T-cell (primary cell): ENCODE results near the gene MYBPHL. TPM values are rescaled to one million over a fixed set of nuclear protein-coding genes. Genes with fewer than 3 reads are reported as not detected.

Experiments used
- ATAC-seq, 4 experiments: fragments of 200-7000 bp in 3 of 4; fragments of 150-1000 bp in 1 of 4; cut with Tn5 transposase; replicated peaks in 1 of 4; 1 replicate in 3 of 4; 2 replicates in 1 of 4; pipeline ENCODE4 v1.10.0; 2021; ENCODE audit warnings: moderate library complexity in 3 of 4, mild to moderate bottlenecking in 2 of 4, moderate number of reproducible peaks in 1 of 4
- CTCF ChIA-PET, 2 donors: fragments of 300-600 bp; sonication (Branson Sonifier 250); formaldehyde crosslinking; loops; one replicate each; lab custom pipeline; 2022; ENCODE audit warnings: antibody characterized with exemption in 2 of 2; lab: Charles Lee
- POLR2A ChIA-PET, 2 donors: fragments of 300-600 bp; sonication (Branson Sonifier 250); formaldehyde crosslinking; loops; one replicate each; lab custom pipeline; 2022; ENCODE audit warnings: antibody characterized with exemption in 2 of 2; lab: Charles Lee
- DNase-seq, 35 experiments: peaks; one replicate each; pipeline versions ENCODE4 v3.0.0 to v3.0.0-alpha.2; 2013 to 2023
- H3K27ac ChIP-seq: one replicate; pipeline ENCODE4 v1.5.1; 2013; ENCODE audit warnings: low read length
- H3K27me3 ChIP-seq, 2 experiments: replicated peaks in 1 of 2; 1 replicate in 1 of 2; 2 replicates in 1 of 2; pipeline versions ENCODE4 v1.6.1 to v1.7.0; 2013; ENCODE audit warnings: low read length in 1 of 2, mixed read lengths in 1 of 2; ENCODE audit not compliant: control insufficient read depth in 2 of 2, insufficient read depth in 2 of 2; ENCODE audit errors: extremely low read depth in 1 of 2
- H3K36me3 ChIP-seq, 2 donors: 1 replicate in 1 of 2; 2 replicates in 1 of 2; pipeline versions ENCODE4 v1.6.1 to v1.7.0; 2013; ENCODE audit warnings: low read length in 1 of 2; ENCODE audit not compliant: control insufficient read depth in 2 of 2, insufficient read depth in 1 of 2; ENCODE audit errors: extremely low read depth in 1 of 2
- H3K4me1 ChIP-seq, 2 experiments: 1 replicate in 1 of 2; 2 replicates in 1 of 2; pipeline versions ENCODE4 v1.6.1 to v1.7.0; 2013; ENCODE audit warnings: low read length in 2 of 2, mixed read lengths in 1 of 2; ENCODE audit not compliant: insufficient read depth in 2 of 2, control insufficient read depth in 1 of 2; ENCODE audit errors: extremely low read depth in 1 of 2
- H3K4me3 ChIP-seq, 2 donors: 1 replicate in 1 of 2; 2 replicates in 1 of 2; pipeline versions ENCODE4 v1.5.1 to v1.7.0; 2013; ENCODE audit warnings: mild to moderate bottlenecking in 2 of 2, low read length in 1 of 2, moderate library complexity in 1 of 2; ENCODE audit not compliant: control insufficient read depth in 1 of 2; ENCODE audit errors: extremely low read depth in 1 of 2
- H3K9me3 ChIP-seq: 2 replicates; pipeline ENCODE4 v1.7.0; 2013
- H3K27ac Mint-ChIP-seq, 2 donors: one replicate each; pipeline ENCODE4 v1.8.0; 2020 to 2021; ENCODE audit warnings: mild to moderate bottlenecking in 2 of 2, mixed read lengths in 2 of 2
- H3K27me3 Mint-ChIP-seq, 2 donors: one replicate each; pipeline ENCODE4 v1.8.0; 2021 to 2022; ENCODE audit warnings: mixed read lengths in 2 of 2
- H3K36me3 Mint-ChIP-seq: one replicate; pipeline ENCODE4 v1.8.0; 2021; ENCODE audit warnings: mixed read lengths
- H3K4me1 Mint-ChIP-seq, 3 donors: one replicate each; pipeline ENCODE4 v1.8.0; 2020 to 2022; ENCODE audit warnings: mixed read lengths in 3 of 3, mild to moderate bottlenecking in 1 of 3
- H3K4me3 Mint-ChIP-seq, 3 donors: one replicate each; pipeline ENCODE4 v1.8.0; 2020 to 2022; ENCODE audit warnings: mild to moderate bottlenecking in 3 of 3, mixed read lengths in 3 of 3, moderate library complexity in 3 of 3
- H3K9me3 Mint-ChIP-seq, 3 donors: one replicate each; pipeline ENCODE4 v1.8.0; 2020 to 2022; ENCODE audit warnings: mixed read lengths in 3 of 3
- WGBS: methylation state at CpG from one replicate; pipeline ENCODE4 v1.1.5; 2013; ENCODE audit warnings: missing lambda C conversion rate; ENCODE audit not compliant: insufficient coverage; 5-methylcytosine and 5-hydroxymethylcytosine counted together
- total RNA-seq, 35 experiments: library from RNA in 6 of 35; stranded (reverse) in 6 of 35; fragments of 120-200 nt in 1 of 35; gene quantifications; one replicate each; pipeline versions ENCODE4 v1.2.1 to v1.2.4 and lab custom pipeline; 2013 to 2026

MYBPHL gene
- not detected for total RNA-seq
- total RNA-seq (2013): not detected
- 0 to 0.07 (median 0) reads per million in 29 experiments for total RNA-seq (lab: John Stamatoyannopoulos, UW)

DNA sequence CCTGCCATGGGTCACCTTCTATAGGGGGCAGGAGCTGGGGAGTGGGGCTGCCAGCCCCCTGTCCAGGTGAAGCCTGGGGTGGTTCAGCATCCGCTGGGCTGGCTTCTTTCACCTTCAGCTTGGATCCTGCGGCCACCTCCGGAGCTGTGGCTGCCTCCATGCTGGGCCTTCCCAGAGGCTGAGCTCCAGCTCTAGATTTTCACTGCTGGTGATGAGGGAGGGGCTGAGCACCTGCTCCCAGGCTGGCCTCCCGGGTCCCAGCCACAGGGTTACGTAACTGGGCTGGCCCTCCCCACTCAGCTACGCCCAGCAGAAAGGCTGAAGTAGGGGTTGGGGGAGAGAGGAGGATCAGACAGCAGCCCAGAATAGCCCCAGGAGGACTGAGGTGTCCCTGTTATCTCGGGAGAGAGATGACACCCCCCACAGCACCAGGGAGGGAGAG, at the start of gene MYBPHL:
MYBPHL (minus strand) TSS at position 180 of the 442 bp plus-strand sequence; CDS start at position 160, 20 bp downstream.
- H3K27ac ChIP-seq: no peak within 1 kb of the TSS
- Mint-ChIP-seq H3K9me3 (no peaks in the 10 kb centered on the region), H3K36me3 (no peaks in the 10 kb centered on the region), H3K27me3 (peaks cover 14 to 20% of the 10 kb centered on the region in 2 donors), H3K27ac (no peak within 1 kb of the TSS), H3K4me3 (no peak within 1 kb of the TSS), H3K4me1 (no peaks in the 10 kb centered on the region)
- DNase-seq (no peak), ATAC-seq (no peak)
- POLR2A ChIA-PET: interaction anchor here in 1 of 2 donors (0.6 kb wide), 1 partner anchor 94 kb away, joined by 3 read pairs; no protein-coding TSS in a partner anchor
- CTCF ChIA-PET: no interaction called here
- H3K36me3 ChIP-seq: no peaks in the 10 kb centered on the region
- WGBS: 20% methylated on average over 1 of the region's 7 CpGs
- H3K4me1 ChIP-seq: no peaks in the 10 kb centered on the region
- no peaks in the 10 kb centered on the region for H3K9me3 ChIP-seq
- H3K27me3 ChIP-seq: peaks cover 0 to 19% of the 10 kb centered on the region in 2 experiments
- H3K4me3 ChIP-seq: no peak within 1 kb of the TSS

DNA sequence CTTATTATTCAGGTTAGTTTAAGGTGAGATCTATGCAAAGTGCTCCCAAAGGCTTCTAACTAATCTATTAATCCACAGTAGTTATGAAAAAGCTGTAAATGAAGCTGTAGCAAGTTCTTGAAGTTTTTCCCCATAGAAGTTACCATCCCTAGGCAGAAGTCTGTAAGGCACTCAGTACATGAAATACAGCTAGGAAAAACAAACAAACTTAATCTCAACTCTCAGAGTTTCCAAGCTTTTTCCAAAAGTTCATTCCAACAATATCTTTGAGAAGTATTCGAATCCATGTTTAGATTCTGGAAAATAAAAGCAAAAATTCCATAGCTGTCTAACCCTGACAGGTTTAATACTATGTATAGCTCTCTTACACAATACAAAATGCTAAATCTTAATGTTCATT, 49.7 kb upstream of the MYBPHL start:
- H3K27me3 ChIP-seq: peaks cover 0 to 9% of the 10 kb centered on the region in 2 experiments

GRCh38 chr1:109354929-109355328, 48.1 kb upstream of the MYBPHL start:
- Mint-ChIP-seq H3K4me1 (peaks cover 3 to 7% (median 4%) of the 10 kb centered on the region in 3 donors), H3K27me3 (peaks cover 5 to 8% of the 10 kb centered on the region in 2 donors), H3K9me3 (no peaks in the 10 kb centered on the region), H3K36me3 (no peaks in the 10 kb centered on the region), H3K27ac (no peak overlapping the region), H3K4me3 (no peak overlapping the region)
- DNase-seq (no peak), ATAC-seq (no peak)
- Histone ChIP-seq H3K27me3 (peaks cover 0 to 9% of the 10 kb centered on the region in 2 experiments), H3K27ac (no peak overlapping the region), H3K4me1 (no peaks in the 10 kb centered on the region), H3K36me3 (no peaks in the 10 kb centered on the region), H3K4me3 (no peak overlapping the region), H3K9me3 (no peaks in the 10 kb centered on the region)
- WGBS: no CpG with 5 or more reads among the region's 3 CpGs
- CTCF ChIA-PET: interaction anchor here in 1 of 2 donors (1.0 kb wide), 1 partner anchor 13 kb away, joined by 3 read pairs; no protein-coding TSS in a partner anchor
- POLR2A ChIA-PET: no interaction called here

More for the DNA sequence above, 49.7 kb upstream of the MYBPHL start:
- no peak overlapping the region for H3K27ac ChIP-seq
- no peak overlapping the region for H3K27ac Mint-ChIP-seq
- H3K27me3 Mint-ChIP-seq: peaks cover 5 to 8% of the 10 kb centered on the region in 2 donors
- no peaks in the 10 kb centered on the region for H3K9me3 ChIP-seq
- no peak overlapping the region for H3K4me3 ChIP-seq
- WGBS: no CpG with 5 or more reads among the region's 1 CpG
- H3K4me1 ChIP-seq: no peaks in the 10 kb centered on the region
- CTCF ChIA-PET: no interaction called here
- POLR2A ChIA-PET: interaction anchor here in 1 of 2 donors (0.8 kb wide), 1 partner anchor 176 kb away, joined by 3 read pairs; no protein-coding TSS in a partner anchor
- H3K36me3 Mint-ChIP-seq: no peaks in the 10 kb centered on the region
- H3K4me3 Mint-ChIP-seq: no peak overlapping the region
- no peaks in the 10 kb centered on the region for H3K9me3 Mint-ChIP-seq
- DNase-seq (no peak), ATAC-seq (no peak)
- H3K36me3 ChIP-seq: no peaks in the 10 kb centered on the region
- H3K4me1 Mint-ChIP-seq: peaks cover 3 to 7% (median 4%) of the 10 kb centered on the region in 3 donors

- Histone ChIP-seq H3K4me1 (no peaks in the 10 kb centered on the region), H3K36me3 (no peaks in the 10 kb centered on the region), H3K27me3 (peaks cover 0 to 14% of the 10 kb centered on the region in 2 experiments), H3K27ac (no peak overlapping the region), H3K9me3 (no peaks in the 10 kb centered on the region), H3K4me3 (no peak overlapping the region)
- CTCF ChIA-PET: no interaction called here
- no peaks in the 10 kb centered on the region for H3K36me3 Mint-ChIP-seq
- H3K4me3 Mint-ChIP-seq: no peak overlapping the region
- no peaks in the 10 kb centered on the region for H3K9me3 Mint-ChIP-seq
- DNase-seq (no peak), ATAC-seq (no peak)
- WGBS: 79% methylated on average over 5 of the region's 5 CpGs
- H3K27me3 Mint-ChIP-seq: peaks cover 5 to 6% of the 10 kb centered on the region in 2 donors
- H3K4me1 Mint-ChIP-seq: peaks cover 3 to 7% (median 4%) of the 10 kb centered on the region in 3 donors
- no peak overlapping the region for H3K27ac Mint-ChIP-seq
- POLR2A ChIA-PET: no interaction called here
These were observed 44.6 kb upstream of the MYBPHL start for GRCh38 chr1:109351457-109351856.

GRCh38 chr1:109350655-109351054, 43.8 kb upstream of the MYBPHL start:
- no peak for DNase-seq
- H3K27me3 Mint-ChIP-seq: peaks cover 5 to 6% of the 10 kb centered on the region in 2 donors
- Histone ChIP-seq H3K4me3 (no peak overlapping the region), H3K4me1 (no peaks in the 10 kb centered on the region), H3K27ac (no peak overlapping the region), H3K9me3 (no peaks in the 10 kb centered on the region), H3K36me3 (no peaks in the 10 kb centered on the region), H3K27me3 (peaks cover 0 to 14% of the 10 kb centered on the region in 2 experiments)
- no peak for ATAC-seq
- WGBS: no CpG with 5 or more reads among the region's 1 CpG
- H3K4me1 Mint-ChIP-seq: peaks cover 3 to 7% (median 4%) of the 10 kb centered on the region in 3 donors
- no peak overlapping the region for H3K4me3 Mint-ChIP-seq
- CTCF ChIA-PET: interaction anchor here (0.5 to 0.9 kb wide), 2 partner anchors 71 to 1370 kb away, joined by 3 read pairs; no protein-coding TSS in a partner anchor
- POLR2A ChIA-PET: no interaction called here
- no peak overlapping the region for H3K27ac Mint-ChIP-seq
- no peaks in the 10 kb centered on the region for H3K36me3 Mint-ChIP-seq
- H3K9me3 Mint-ChIP-seq: no peaks in the 10 kb centered on the region

DNA sequence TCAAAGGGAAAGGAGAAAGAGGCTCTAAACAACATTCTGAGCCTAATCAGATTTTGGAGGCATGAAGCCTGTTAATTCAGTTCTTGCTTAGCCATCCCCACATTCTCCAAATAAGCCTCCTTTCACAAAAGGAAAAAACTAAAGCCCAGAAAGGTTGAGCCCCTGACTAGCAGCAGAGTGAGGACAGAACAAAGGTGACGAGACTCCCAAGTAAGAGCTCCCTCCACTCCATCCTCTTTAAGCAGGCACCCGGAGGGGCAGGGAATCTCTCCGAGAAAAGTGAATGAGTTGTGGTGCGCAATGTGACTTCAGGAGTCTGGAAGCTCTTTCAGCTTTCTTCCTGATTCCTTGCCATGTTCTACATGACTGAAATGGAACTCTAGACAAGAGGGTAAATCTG, 43.4 kb upstream of the MYBPHL start:
- ChIA-PET CTCF (interaction anchor here in 1 of 2 donors (0.9 kb wide), 1 partner anchor 71 kb away, joined by 3 read pairs; no protein-coding TSS in a partner anchor), POLR2A (no interaction called here)
- ATAC-seq (no peak), DNase-seq (no peak)
- Histone ChIP-seq H3K4me3 (no peak overlapping the region), H3K36me3 (no peaks in the 10 kb centered on the region), H3K4me1 (no peaks in the 10 kb centered on the region), H3K27me3 (peaks cover 0 to 14% of the 10 kb centered on the region in 2 experiments), H3K27ac (no peak overlapping the region), H3K9me3 (no peaks in the 10 kb centered on the region)
- Mint-ChIP-seq H3K27me3 (peaks cover 5 to 6% of the 10 kb centered on the region in 2 donors), H3K9me3 (no peaks in the 10 kb centered on the region), H3K36me3 (no peaks in the 10 kb centered on the region), H3K4me1 (peaks cover 3 to 7% (median 4%) of the 10 kb centered on the region in 3 donors), H3K4me3 (no peak overlapping the region), H3K27ac (no peak overlapping the region)
- 96% methylated on average over 3 of the region's 4 CpGs for WGBS
